Caco-2 (cell line): ENCODE results near the gene STMP1. TPM values are rescaled to one million over a fixed set of nuclear protein-coding genes. Genes with fewer than 3 reads are reported as not detected.
A peak's percentile ranks its signal among the peaks of the same experiment; 100 is the strongest.

ENCODE experiments used
- BruUV-seq: library from RNA; stranded (reverse); fragments of 400-500 nt; replicated peaks from 2 replicates; lab custom pipeline; 2021; lab: Mats Ljungman, UMichigan
- CTCF ChIA-PET: fragments of 300-600 bp; sonication (Branson Sonifier 250); formaldehyde crosslinking; loops from one replicate; lab custom pipeline; 2022; ENCODE audit warnings: antibody characterized with exemption; lab: Charles Lee
- POLR2A ChIA-PET: fragments of 300-600 bp; sonication (Branson Sonifier 250); formaldehyde crosslinking; loops from one replicate; lab custom pipeline; 2022; ENCODE audit warnings: antibody characterized with exemption; lab: Charles Lee
- DNase-seq, 2 experiments: peaks; one replicate each; pipeline versions ENCODE4 v3.0.0 to v3.0.0-alpha.2; 2020 to 2022
- H3K27me3 ChIP-seq: replicated peaks from 2 replicates; pipeline ENCODE4 v1.6.0; 2011; ENCODE audit warnings: low read length; ENCODE audit not compliant: control insufficient read depth, insufficient read depth
- H3K36me3 ChIP-seq: 2 replicates; pipeline ENCODE4 v1.5.1; 2011; ENCODE audit warnings: low read length; ENCODE audit not compliant: control insufficient read depth, insufficient read depth
- H3K4me1 ChIP-seq: fragments of 250-450 bp; sonication (Bioruptor Pico); 2 replicates; pipeline ENCODE4 v1.5.1; 2020; ENCODE audit warnings: mild to moderate bottlenecking
- H3K4me3 ChIP-seq: 2 replicates; pipeline ENCODE4 v1.5.1; 2011; ENCODE audit warnings: low read depth, mild to moderate bottlenecking, control low read depth, low read length
- H3K9me3 ChIP-seq: fragments of 250-450 bp; sonication (Bioruptor Pico); 2 replicates; pipeline ENCODE4 v1.5.1; 2020; ENCODE audit warnings: mild to moderate bottlenecking, moderate library complexity
- H3K27ac Mint-ChIP-seq: one replicate; pipeline ENCODE4 v1.8.0; 2022; ENCODE audit warnings: mixed read lengths; ENCODE audit not compliant: unreplicated experiment
- H3K27me3 Mint-ChIP-seq: one replicate; pipeline ENCODE4 v1.8.0; 2022; ENCODE audit warnings: mixed read lengths; ENCODE audit not compliant: insufficient read depth, unreplicated experiment
- H3K36me3 Mint-ChIP-seq: one replicate; pipeline ENCODE4 v1.8.0; 2022; ENCODE audit warnings: mild to moderate bottlenecking, mixed read lengths; ENCODE audit not compliant: insufficient read depth, unreplicated experiment
- H3K4me1 Mint-ChIP-seq: one replicate; pipeline ENCODE4 v1.8.0; 2022; ENCODE audit warnings: low read depth, mixed read lengths; ENCODE audit not compliant: unreplicated experiment
- H3K4me3 Mint-ChIP-seq: one replicate; pipeline ENCODE4 v1.8.0; 2022; ENCODE audit warnings: mild to moderate bottlenecking, moderate library complexity, mixed read lengths; ENCODE audit not compliant: unreplicated experiment
- H3K9me3 Mint-ChIP-seq: one replicate; pipeline ENCODE4 v1.8.0; 2022; ENCODE audit warnings: mixed read lengths; ENCODE audit not compliant: unreplicated experiment
- intact Hi-C: fragments of 100-400 bp; cut with micrococcal nuclease; formaldehyde crosslinking; loops from one replicate; pipeline ENCODE4 v1.10.0; 2022; ENCODE audit not compliant: unreplicated experiment
- total RNA-seq: library from RNA; stranded (reverse); gene quantifications from 2 replicates; pipeline ENCODE4 v1.2.3, GENCODE V29; 2022
- TF ChIP-seq, protein P1 (sequence below), 2 experiments: fragments of 200-600 bp in 1 of 2; IDR thresholded peaks; 1 replicate in 1 of 2; 2 replicates in 1 of 2; pipeline versions ENCODE4 v1.5.1 to v1.8.0; 2011 to 2022; ENCODE audit warnings: antibody characterized with exemption in 1 of 2, control low read depth in 1 of 2, inconsistent platforms in 1 of 2, low read depth in 1 of 2, low read length in 1 of 2, mild to moderate bottlenecking in 1 of 2, moderate library complexity in 1 of 2; ENCODE audit not compliant: insufficient read depth in 1 of 2, severe bottlenecking in 1 of 2, unreplicated experiment in 1 of 2

Gene STMP1
- total RNA-seq, 1 experiment from 2014 or later, result 21.5 TPM

DNA sequence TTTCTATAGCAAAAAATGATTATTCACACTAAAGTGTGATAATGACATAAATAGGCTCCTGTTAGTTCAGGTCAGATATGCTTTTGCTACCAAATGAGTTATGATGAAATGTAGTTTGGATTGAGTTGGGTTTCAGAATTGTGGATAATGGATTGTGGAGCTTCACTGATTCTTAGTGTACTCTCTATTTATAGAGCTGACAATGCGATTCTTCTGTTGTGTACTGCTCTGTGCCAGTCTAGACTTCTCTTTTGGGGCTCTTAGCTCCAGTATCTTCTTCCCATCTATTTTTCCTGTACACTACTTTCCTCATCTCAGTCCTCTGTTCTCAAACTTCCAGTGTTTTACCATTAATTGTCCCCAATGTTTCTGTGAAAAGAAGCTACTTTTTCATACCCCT, 7.5 kb downstream of the STMP1 start:
- ChIA-PET POLR2A (no interaction called here), CTCF (interaction anchor here (0.7 kb wide), 1 partner anchor 15 kb away, joined by 3 read pairs; no protein-coding TSS in a partner anchor)
- DNase-seq, result no peak
- Mint-ChIP-seq H3K4me3 (no peak overlapping the region), H3K4me1 (no peaks in the 10 kb centered on the region), H3K27me3 (no peaks in the 10 kb centered on the region), H3K9me3 (peaks cover 11% of the 10 kb centered on the region), H3K27ac (no peak overlapping the region), H3K36me3 (no peaks in the 10 kb centered on the region)
- Histone ChIP-seq H3K36me3 (no peaks in the 10 kb centered on the region), H3K4me1 (no peaks in the 10 kb centered on the region), H3K4me3 (no peak overlapping the region), H3K9me3 (no peaks in the 10 kb centered on the region), H3K27me3 (no peaks in the 10 kb centered on the region)
- no TSS peak for BruUV-seq
- TF ChIP-seq, protein P1, sequence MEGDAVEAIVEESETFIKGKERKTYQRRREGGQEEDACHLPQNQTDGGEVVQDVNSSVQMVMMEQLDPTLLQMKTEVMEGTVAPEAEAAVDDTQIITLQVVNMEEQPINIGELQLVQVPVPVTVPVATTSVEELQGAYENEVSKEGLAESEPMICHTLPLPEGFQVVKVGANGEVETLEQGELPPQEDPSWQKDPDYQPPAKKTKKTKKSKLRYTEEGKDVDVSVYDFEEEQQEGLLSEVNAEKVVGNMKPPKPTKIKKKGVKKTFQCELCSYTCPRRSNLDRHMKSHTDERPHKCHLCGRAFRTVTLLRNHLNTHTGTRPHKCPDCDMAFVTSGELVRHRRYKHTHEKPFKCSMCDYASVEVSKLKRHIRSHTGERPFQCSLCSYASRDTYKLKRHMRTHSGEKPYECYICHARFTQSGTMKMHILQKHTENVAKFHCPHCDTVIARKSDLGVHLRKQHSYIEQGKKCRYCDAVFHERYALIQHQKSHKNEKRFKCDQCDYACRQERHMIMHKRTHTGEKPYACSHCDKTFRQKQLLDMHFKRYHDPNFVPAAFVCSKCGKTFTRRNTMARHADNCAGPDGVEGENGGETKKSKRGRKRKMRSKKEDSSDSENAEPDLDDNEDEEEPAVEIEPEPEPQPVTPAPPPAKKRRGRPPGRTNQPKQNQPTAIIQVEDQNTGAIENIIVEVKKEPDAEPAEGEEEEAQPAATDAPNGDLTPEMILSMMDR (IDR thresholded peaks at IDR 0.05; ENCODE audit: insufficient read depth in 1 of 2, low read depth in 1 of 2, low read length in 1 of 2, severe bottlenecking in 1 of 2, unreplicated experiment in 1 of 2), result no peak
- intact Hi-C loops, result no loop called here

DNA sequence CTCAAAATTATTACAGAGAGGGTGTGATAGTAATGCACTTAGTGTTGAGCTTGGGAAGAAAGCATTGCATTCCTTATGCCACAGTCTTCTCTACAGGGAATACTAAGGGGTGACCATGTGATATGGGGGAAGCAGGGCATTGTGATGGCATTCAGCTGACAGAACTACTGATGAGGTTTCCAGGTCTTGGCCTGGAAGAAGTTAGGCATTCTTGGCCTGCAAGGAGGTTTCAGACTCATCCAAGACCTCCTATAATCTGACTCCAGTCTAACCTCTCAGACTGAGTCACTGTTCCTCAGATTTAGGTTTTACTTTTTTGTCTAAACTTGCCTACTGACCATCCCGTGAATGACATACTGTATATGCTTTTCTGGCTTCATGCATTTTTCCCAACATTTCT, 7.9 kb downstream of the STMP1 start:
- no peaks in the 10 kb centered on the region for H3K27me3 ChIP-seq
- no peak for DNase-seq
- H3K9me3 ChIP-seq, result no peaks in the 10 kb centered on the region
- H3K36me3 Mint-ChIP-seq, result no peaks in the 10 kb centered on the region
- no peaks in the 10 kb centered on the region for H3K36me3 ChIP-seq
- BruUV-seq, result no TSS peak
- H3K4me3 ChIP-seq, result no peak overlapping the region
- no peaks in the 10 kb centered on the region for H3K27me3 Mint-ChIP-seq
- H3K27ac Mint-ChIP-seq, result no peak overlapping the region
- POLR2A ChIA-PET, result no interaction called here
- intact Hi-C loops, result no loop called here
- TF ChIP-seq, protein P1 (IDR thresholded peaks at IDR 0.05; ENCODE audit: insufficient read depth in 1 of 2, low read depth in 1 of 2, low read length in 1 of 2, severe bottlenecking in 1 of 2, unreplicated experiment in 1 of 2), result no peak
- CTCF ChIA-PET, result interaction anchor here (0.7 kb wide), 1 partner anchor 15 kb away, joined by 3 read pairs; no protein-coding TSS in a partner anchor
- no peaks in the 10 kb centered on the region for H3K4me1 ChIP-seq
- H3K4me1 Mint-ChIP-seq, result no peaks in the 10 kb centered on the region
- peaks cover 11% of the 10 kb centered on the region for H3K9me3 Mint-ChIP-seq
- H3K4me3 Mint-ChIP-seq, result no peak overlapping the region

DNA sequence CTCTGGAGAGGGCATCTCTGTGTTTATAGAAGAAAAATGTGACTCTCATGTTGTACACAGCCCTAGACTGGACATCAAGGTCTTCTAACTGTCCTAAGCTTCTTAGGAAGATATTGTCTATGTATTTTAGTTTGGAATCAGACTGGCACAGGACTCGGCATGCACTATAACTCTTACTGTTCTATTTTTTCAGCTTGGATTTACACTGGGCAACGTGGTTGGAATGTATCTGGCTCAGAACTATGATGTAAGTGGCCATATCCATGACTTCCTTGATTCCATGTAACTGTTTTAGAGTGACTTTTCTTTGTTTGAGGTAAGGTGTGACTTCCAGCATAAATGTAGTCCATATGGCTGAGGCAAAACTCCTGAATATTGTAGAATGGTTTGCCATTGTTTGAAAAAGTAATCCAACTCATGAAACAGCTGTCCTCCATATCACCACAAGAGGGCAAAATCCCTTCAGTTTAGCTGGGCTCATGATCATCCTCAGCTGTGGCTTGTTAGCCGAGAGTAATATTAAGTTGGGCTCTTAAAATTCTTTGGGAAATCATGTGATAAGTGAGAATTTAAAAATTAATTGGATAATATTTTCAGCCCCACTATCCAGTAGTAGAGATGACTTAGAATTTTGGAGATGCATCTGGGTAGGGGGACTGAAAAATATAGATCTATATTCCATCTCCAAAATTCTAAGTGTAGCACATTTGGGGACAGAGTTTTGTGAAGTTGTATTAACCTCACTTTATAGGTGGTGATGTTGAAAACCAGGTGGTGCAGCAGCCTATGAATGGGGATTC, 10.4 kb downstream of the STMP1 start:
- H3K36me3 ChIP-seq, result no peaks in the 10 kb centered on the region
- no peaks in the 10 kb centered on the region for H3K36me3 Mint-ChIP-seq
- H3K9me3 ChIP-seq, result no peaks in the 10 kb centered on the region
- no peaks in the 10 kb centered on the region for H3K27me3 Mint-ChIP-seq
- intact Hi-C loops, result loop anchor here (1.0 to 2.0 kb wide), 4 partner anchors 39 to 337 kb away; no protein-coding TSS in a partner anchor
- H3K27me3 ChIP-seq, result no peaks in the 10 kb centered on the region
- peak in 1 of 2 experiments; percentile 41 for DNase-seq
- no peak overlapping the region for H3K27ac Mint-ChIP-seq
- H3K4me3 Mint-ChIP-seq, result no peak overlapping the region
- H3K4me1 ChIP-seq, result no peaks in the 10 kb centered on the region
- H3K9me3 Mint-ChIP-seq, result peaks cover 11% of the 10 kb centered on the region
- H3K4me3 ChIP-seq, result no peak overlapping the region
- POLR2A ChIA-PET, result interaction anchor here (1.0 kb wide), 1 partner anchor 10 kb away, joined by 3 read pairs; the partner anchor contains the start of gene STMP1
- CTCF ChIA-PET, result interaction anchor here (0.5 to 1.6 kb wide), 9 partner anchors 9 to 153 kb away, joined by 3 to 9 read pairs (median 5); partner anchors contain the start of gene STMP1
- TF ChIP-seq, protein P1 (IDR thresholded peaks at IDR 0.05; ENCODE audit: insufficient read depth in 1 of 2, low read depth in 1 of 2, low read length in 1 of 2, severe bottlenecking in 1 of 2, unreplicated experiment in 1 of 2), result peak; percentile 74 to 84
- BruUV-seq, result no TSS peak
- no peaks in the 10 kb centered on the region for H3K4me1 Mint-ChIP-seq
